ENCODE results near the gene CNR1. TPM values are rescaled to one million over a fixed set of nuclear protein-coding genes. Genes with fewer than 3 reads are reported as not detected.

Gene CNR1
- total and polyA plus RNA-seq, 2 of the 4 experiments (the other 2 are of a cell fraction), result not detected

- DNase-seq (no peak), ATAC-seq (ENCODE audit: low read depth) (no peak)
- Histone ChIP-seq H3K4me3 (ENCODE audit: insufficient read depth, low read depth, low read length) (no peak overlapping the region), H2BK5ac (ENCODE audit: low read depth, low read length, poor library complexity, severe bottlenecking) (no peak overlapping the region), H2AK9ac (replicated peaks; ENCODE audit: low read depth, low read length, poor library complexity) (no peak overlapping the region), H4K5ac (ENCODE audit: low read depth, low read length) (no peak overlapping the region), H3K27me3 (ENCODE audit: control insufficient read depth, insufficient read depth, low read length) (peaks cover 3% of the 10 kb centered on the region; the same call in 1 of the 2 replicates), H3K79me1 (ENCODE audit: low read depth in 1 of 2, low read length in 2 of 2) (no peaks in the 10 kb centered on the region), H2AK5ac (ENCODE audit: low read depth, low read length) (no peak overlapping the region), H2BK15ac (ENCODE audit: low read depth, low read length) (no peak overlapping the region), H2AFZ (replicated peaks; ENCODE audit: low read length, poor library complexity) (no peak overlapping the region), H3K9ac (ENCODE audit: low read depth, low read length) (no peak overlapping the region), H4K20me1 (ENCODE audit: insufficient read depth, low read length) (no peaks in the 10 kb centered on the region), H3K4ac (ENCODE audit: low read depth, low read length) (no peak overlapping the region), H3K23ac (ENCODE audit: low read depth, low read length) (no peak overlapping the region), H3K9me1 (ENCODE audit: insufficient read depth, low read length) (no peaks in the 10 kb centered on the region), H3K14ac (replicated peaks; ENCODE audit: low read depth, low read length) (no peak overlapping the region), H4K91ac (ENCODE audit: insufficient read depth, low read depth, low read length) (no peak overlapping the region), H3K18ac (ENCODE audit: low read depth, low read length) (no peak overlapping the region), H3K4me1 (ENCODE audit: control insufficient read depth, insufficient read depth, low read length) (no peaks in the 10 kb centered on the region), H3K36me3 (ENCODE audit: control insufficient read depth, insufficient read depth, low read length) (no peaks in the 10 kb centered on the region), H4K8ac (ENCODE audit: low read depth in 2 of 2, low read length in 2 of 2) (no peak overlapping the region), H3K56ac (ENCODE audit: extremely low read depth, insufficient read depth, low read length) (no peak overlapping the region), H3K4me2 (ENCODE audit: low read depth, low read length) (no peak overlapping the region), H2BK120ac (ENCODE audit: low read depth, low read length) (no peak overlapping the region), H2BK20ac (ENCODE audit: low read depth, low read length) (no peak overlapping the region), H3K27ac (ENCODE audit: insufficient read depth, low read length) (no peak overlapping the region), H3K9me3 (ENCODE audit: control insufficient read depth, insufficient read depth, low read length) (no peaks in the 10 kb centered on the region)
- BruUV-seq (replicated peaks), result no TSS peak
- ChIA-PET CTCF (no interaction called here), POLR2A (ENCODE audit: unreplicated experiment) (no interaction called here)
- in situ Hi-C loops (cut with MboI; ENCODE audit: low sequenced_read_pairs), result no loop called here
- TF ChIP-seq RAD21 (IDR thresholded peaks at IDR 0.05; ENCODE audit: low read length) (no peak), BHLHE40 (IDR thresholded peaks at IDR 0.05; ENCODE audit: low read depth, low read length) (no peak), NFE2L2 (IDR thresholded peaks at IDR 0.05; ENCODE audit: low read depth, low read length) (no peak), SMC3 (IDR thresholded peaks at IDR 0.05; ENCODE audit: low read depth, low read length) (no peak), RFX5 (IDR thresholded peaks at IDR 0.05; ENCODE audit: low read depth, low read length) (no peak), CHD1 (IDR thresholded peaks at IDR 0.05; ENCODE audit: low read depth, low read length) (no peak), POLR2A (IDR thresholded peaks at IDR 0.05; ENCODE audit: low read depth, low read length) (no peak), MAZ (IDR thresholded peaks at IDR 0.05; ENCODE audit: borderline replicate concordance, low read depth, low read length) (no peak), FOS (IDR thresholded peaks at IDR 0.05; ENCODE audit: low read depth, low read length) (no peak), CEBPB (IDR thresholded peaks at IDR 0.05; ENCODE audit: low read depth, low read length) (no peak), MXI1 (IDR thresholded peaks at IDR 0.05; ENCODE audit: borderline replicate concordance, low read depth, low read length) (no peak), RCOR1 (IDR thresholded peaks at IDR 0.05; ENCODE audit: insufficient replicate concordance, low read length) (no peak)
- TF ChIP-seq, protein P1, sequence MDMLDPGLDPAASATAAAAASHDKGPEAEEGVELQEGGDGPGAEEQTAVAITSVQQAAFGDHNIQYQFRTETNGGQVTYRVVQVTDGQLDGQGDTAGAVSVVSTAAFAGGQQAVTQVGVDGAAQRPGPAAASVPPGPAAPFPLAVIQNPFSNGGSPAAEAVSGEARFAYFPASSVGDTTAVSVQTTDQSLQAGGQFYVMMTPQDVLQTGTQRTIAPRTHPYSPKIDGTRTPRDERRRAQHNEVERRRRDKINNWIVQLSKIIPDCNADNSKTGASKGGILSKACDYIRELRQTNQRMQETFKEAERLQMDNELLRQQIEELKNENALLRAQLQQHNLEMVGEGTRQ (IDR thresholded peaks at IDR 0.05; ENCODE audit: low read depth, low read length), result no peak
- TF ChIP-seq, protein P2, sequence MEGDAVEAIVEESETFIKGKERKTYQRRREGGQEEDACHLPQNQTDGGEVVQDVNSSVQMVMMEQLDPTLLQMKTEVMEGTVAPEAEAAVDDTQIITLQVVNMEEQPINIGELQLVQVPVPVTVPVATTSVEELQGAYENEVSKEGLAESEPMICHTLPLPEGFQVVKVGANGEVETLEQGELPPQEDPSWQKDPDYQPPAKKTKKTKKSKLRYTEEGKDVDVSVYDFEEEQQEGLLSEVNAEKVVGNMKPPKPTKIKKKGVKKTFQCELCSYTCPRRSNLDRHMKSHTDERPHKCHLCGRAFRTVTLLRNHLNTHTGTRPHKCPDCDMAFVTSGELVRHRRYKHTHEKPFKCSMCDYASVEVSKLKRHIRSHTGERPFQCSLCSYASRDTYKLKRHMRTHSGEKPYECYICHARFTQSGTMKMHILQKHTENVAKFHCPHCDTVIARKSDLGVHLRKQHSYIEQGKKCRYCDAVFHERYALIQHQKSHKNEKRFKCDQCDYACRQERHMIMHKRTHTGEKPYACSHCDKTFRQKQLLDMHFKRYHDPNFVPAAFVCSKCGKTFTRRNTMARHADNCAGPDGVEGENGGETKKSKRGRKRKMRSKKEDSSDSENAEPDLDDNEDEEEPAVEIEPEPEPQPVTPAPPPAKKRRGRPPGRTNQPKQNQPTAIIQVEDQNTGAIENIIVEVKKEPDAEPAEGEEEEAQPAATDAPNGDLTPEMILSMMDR (conservative IDR thresholded peaks at IDR 0.05; ENCODE audit: low read depth, low read length), result no peak
- dilution Hi-C loops (cut with HindIII; ENCODE audit: low sequenced_read_pairs, unreplicated experiment), result no loop called here
- intact Hi-C loops (cut with micrococcal nuclease), result no loop called here
- 55% methylated on average over 1 of the region's 4 CpGs; no CpG with 5 or more reads in 1 of the 2 experiments for WGBS, 2 experiments (ENCODE audit: extremely low coverage in 2 of 2, insufficient read length in 1 of 2)
These were observed 8.8 kb upstream of the CNR1 start for GRCh38 chr6:88174906-88175305.
